GM18907 (cell line): Measurements from ENCODE around the gene CFAP44.
A peak's percentile ranks its signal among the peaks of the same experiment; 100 is the strongest.
"Not testable (repeated sequence)": the region's sequence is repeated elsewhere in the genome, so short reads cannot be mapped to it uniquely, and the experiment has no call there.

Experiments
- ATAC-seq: cut with Tn5 transposase; IDR thresholded peaks from one replicate; pipeline ENCODE4 v1.9.1; 2021; ENCODE audit warnings: mild to moderate bottlenecking, moderate library complexity; ENCODE audit not compliant: unreplicated experiment

CFAP44 gene, protein sequence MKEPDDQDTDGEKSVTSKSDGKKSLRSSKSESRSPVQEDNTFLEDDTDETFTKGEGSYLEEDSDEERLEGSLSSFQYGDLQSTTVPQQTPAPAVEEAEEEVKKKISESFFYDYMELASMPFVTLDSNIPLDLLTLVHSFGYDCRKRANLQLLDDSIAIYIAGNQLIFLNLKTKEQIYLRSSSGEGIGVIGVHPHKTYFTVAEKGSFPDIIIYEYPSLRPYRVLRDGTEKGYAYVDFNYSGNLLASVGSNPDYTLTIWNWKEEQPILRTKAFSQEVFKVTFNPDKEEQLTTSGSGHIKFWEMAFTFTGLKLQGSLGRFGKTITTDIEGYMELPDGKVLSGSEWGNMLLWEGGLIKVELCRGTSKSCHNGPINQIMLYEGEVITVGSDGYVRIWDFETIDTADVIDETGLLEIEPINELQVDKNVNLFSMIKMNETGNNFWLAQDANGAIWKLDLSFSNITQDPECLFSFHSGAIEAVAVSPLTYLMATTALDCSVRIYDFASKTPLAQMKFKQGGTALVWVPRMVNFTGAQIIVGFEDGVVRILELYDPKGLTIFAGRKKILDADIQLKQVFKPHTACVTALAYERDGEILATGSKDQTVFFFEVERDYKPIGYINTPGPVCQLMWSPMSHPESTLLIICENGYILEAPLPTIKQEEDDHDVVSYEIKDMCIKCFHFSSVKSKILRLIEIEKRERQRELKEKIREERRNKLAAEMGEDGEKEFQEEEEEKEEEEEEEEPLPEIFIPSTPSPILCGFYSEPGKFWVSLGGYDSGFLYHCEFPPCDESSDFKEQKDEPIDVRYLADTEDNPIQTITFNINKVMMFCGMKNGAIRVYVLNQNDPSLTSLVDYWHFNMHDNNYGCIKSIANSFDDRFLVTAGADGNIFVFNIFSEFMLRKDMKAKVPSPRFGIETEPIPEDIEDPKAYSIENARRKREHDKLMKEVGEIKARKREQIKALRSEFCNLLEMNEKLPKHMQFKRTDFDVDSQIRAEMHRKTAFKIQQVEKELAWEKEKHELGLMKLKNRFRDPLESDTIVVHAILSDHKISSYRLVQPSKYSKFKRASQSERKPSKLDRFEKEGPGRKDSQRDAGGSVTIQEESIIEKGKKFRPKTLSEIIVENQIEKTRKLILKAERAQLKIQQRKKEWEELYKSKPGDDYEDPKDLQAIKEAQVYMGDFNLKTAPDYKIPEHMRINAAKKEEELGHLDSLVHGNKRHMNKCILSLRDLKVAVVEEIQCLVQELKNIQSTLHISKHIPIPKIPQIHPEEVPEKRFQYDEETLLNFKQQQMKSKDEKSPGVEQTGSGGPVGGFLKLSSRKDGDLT (N-terminal part only)

DNA sequence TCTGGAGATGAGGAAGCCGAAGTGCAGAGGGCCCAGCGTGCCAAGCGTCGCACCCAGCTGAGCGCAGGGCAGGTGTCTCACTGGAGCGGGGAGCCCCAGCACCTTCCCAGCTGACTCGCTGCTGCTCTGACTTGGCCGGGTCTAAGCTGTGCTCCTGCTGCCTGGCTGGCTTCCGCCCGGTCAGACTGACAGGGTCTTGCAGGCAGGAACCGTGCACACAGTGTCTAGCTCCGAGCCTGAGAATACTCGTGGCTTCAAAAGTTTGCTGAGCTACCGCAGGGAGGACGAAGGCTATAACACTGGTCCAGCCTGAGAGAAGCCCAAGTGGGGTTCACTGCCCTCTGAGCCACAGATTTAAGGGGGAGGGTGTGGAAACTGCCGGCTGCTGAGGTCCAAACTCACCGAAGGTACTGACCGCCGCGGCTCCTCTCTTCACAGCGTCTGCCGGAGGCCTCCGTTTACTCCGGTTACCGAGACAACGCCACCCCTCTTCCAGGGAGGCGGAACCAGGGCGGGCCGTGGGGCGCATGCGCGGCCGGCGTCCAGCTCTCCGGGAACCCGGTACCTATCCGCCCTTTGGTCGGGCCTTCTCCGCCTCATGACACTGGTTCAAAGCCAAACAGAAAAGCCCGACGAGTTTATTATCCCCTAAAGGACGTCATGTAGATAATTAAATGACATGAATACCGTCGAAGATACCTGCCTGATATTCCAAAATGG lies at the start of gene CFAP44:
CFAP44 (minus strand) TSS at position 443 of the 720 bp plus-strand sequence. CDS start 7,829 bp downstream, outside the sequence.
- ATAC-seq: no peak

DNA sequence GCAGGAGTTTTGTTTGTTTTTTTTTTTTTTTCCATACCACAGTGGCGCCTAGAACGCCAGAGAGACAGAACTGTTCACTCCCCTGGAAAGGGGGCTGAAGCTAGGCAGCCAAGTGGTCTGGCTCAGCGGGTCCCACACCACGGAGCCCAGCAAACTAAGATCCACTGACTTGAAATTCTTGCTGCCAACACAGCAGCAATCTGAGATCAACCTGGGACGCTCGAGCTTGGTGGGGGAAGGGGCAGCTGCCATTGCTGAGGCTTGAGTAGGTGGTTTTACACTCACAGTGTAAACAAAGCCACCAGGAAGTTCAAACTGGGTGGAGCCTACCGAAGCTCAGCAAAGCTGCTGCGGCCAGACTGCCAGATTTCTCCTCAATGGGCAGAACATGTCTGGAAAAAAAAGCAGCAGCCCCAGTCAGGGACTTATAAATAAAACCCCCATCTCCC lies 43.9 kb upstream of the CFAP44 start:
- no peak for ATAC-seq

DNA sequence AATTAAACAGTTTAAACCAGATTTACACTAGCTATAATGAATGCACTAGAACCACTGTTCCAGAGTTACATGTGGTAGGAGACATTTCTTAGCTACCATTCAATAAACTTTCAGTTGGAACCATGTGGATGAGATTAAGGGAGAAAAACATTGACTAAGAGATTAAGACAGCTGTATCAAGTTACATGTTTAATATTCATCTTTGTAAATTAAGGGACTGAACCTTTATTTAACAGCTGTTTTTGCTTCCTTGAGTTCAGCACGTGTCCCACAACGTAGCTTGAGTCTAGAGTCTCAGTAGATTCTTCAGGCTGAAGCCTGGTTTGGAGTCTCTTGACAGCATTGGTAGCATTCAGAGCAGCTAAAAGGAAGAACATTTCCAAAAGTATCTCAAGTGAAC lies 27.2 kb upstream of the CFAP44 start:
- ATAC-seq: no peak

DNA sequence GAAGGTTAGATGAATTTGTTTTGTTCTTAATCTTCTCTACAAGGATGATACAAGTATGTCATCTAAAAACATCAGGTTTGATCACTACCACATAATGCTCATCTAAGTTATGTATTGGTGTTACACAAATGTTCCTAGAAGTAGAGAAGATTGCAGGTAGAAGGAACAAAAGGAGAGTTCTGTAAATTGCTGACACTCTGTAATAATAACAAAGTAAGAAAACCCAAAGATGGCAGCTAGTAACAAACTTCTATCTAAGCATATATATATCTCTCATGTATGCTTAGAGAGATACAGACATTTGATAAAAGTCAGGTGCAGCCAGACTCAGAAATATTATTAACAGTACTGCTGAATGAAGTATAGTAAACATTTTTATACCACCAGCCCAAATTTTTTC lies 20.2 kb upstream of the CFAP44 start:
- ATAC-seq: no peak

DNA sequence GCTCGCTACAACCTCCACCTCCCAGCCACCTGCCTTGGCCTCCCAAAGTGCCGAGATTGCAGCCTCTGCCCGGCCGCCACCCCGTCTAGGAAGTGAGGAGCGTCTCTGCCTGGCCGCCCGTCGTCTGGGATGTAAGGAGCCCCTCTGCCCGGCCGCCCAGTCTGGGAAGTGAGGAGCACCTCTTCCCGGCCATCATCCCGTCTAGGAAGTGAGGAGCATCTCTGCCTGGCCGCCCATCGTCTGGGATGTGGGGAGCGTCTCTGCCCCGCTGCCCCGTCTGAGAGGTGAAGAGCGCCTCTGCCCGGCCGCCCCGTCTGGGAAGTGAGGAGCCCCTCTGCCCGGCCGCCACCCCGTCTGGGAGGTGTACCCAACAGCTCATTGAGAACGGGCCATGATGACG lies 17.3 kb upstream of the CFAP44 start:
- not testable (repeated sequence) for ATAC-seq

DNA sequence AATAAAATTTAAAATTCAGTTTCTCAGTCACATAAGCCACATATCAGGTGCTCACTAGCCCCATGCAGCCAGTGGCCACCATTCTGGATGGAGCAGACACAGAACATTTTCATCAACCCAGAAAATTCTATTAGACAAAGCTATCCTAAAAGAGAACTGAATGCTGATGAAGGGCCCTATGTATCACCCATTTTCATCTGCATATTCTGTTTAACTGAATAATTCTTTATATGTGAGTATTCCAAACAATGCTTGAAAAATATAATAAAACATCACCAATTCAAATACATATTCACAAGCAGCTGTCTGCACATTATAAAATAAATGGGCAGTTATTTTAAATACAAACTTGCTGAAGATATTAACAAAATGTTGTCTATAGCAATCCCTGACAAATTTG lies 14.2 kb upstream of the CFAP44 start:
- ATAC-seq: no peak

DNA sequence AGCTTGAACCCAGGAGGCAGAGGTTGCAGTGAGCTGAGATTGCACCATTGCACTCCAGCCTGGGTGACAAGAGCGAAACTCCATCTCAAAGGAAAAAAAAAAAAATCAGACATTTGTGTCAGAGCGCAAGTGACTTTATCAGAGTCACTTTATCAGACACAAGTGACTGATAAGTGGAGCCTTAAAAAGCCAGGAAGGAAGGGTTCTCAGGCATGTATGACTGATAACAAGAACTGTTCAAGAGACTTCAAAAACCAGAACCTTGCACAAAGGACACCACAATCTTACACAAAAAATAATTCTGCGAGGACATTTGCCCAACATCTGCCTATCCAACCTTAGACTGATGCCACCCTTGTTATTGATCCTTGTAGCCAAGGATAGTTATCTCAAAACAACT lies 13.3 kb upstream of the CFAP44 start:
- no peak for ATAC-seq

DNA sequence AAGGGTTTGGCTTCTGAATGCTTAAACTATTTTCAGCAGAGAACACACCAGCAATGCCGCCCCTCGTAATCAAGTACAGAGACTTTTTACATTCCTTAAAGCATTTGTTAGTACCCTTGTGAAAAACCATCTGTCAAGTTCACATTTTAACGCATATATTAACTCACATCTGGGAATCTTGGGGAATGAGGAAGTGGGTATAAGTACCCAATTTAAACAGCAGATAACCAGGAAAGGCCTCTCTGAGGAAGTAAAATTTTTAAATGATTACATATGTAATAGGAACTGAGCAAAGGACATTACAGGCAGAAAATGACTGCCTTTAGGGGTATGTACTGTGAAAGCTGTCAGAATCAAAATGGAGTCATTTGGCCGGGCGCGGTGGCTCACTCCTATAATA lies 12.8 kb upstream of the CFAP44 start:
- ATAC-seq: no peak

DNA sequence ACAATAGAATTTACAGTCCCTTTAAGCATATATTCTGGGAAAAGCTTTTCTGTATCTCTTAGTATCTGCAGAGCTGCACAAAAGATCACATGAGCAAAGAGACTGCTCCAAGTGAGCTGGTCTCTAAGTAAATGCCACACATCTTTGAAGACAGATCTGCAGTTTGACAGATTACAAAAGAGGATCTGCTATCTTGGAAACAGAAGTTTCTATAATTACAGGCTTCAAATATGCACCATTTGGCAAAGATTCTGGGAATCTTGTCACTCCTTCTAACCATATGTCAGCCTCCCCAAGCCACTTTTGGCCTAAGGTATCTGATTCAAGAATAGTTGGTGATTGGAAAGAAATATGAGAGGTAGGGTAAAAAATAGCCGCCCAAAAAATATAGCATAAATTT lies 9.6 kb upstream of the CFAP44 start:
- no peak for ATAC-seq

DNA sequence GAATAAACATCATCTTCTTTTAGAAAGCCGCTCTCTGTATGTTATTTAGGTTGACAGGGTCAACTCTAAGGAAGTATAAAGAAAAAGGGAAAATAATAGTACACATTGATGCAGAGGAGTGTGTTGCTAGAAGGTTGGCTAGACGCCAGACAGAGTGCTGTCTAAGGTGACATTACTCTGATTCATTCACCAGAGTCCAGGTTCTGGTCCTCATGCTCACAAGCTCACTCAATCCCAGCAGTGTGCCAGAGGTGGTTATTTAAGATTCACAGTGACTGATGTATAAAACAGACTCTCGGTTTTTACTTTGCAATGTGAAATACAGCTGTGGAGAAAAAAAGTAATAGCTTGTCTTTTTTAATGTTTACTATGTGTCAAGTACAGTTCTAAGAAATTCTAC lies 1.7 kb downstream of the CFAP44 start:
- no peak for ATAC-seq

DNA sequence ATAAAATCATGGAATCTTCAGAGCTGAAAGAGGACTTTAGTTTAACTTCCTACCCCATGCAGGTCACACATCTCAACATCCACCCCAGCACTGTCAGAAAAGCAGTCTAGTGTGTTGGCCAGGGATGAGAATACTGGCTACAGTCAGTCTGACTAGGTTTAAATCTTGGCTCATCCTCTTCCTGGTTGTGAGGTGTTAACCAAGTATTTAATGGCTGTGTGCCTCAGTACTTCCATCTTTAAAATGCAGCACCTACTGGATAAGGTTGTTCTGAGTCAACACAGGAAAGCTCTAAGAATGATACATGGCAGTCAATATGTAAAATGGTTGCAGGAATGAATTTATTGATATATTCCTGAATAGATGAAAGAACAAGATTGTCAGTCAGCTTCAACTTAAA lies 3.1 kb downstream of the CFAP44 start:
- ATAC-seq: no peak

DNA sequence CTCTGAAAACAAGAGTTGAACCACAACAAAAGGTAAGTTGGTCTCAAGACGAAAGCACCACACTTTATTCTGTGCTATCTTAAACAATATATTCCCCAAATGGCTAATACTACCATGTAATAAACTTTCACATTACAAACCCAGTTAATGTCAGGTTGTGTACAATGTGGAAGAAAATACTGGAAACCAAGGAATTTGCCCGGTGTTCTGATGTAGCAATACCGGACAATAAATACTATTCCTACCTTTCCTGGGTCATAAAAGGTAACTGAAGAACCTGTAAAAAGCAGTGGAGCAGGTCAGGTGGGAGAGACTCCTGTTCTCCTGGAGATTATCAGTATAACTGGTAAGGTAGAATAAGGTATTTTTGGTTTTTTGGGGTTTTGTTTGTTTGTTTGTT lies 3.9 kb downstream of the CFAP44 start:
- no peak for ATAC-seq

DNA sequence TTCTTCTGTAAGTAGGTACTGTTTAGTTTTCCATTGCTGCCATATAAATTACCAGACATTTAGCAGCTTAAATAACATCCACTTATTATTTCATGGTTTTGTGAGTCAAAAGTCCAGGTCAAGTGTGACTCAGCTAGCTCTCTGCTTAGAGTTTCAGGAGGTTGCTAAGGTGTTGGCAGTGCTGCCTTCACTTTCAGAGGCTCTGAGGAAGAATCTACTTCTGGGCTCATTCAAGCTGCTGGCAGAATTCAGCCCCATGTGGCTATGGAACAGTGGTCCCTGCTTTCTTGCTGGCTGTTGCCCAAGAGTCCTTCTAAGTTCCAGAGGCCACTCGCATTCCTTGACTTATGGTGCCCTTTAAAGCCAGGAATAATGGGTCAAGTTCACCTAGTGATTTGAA lies 4.5 kb downstream of the CFAP44 start:
- peak; percentile 53 for ATAC-seq

DNA sequence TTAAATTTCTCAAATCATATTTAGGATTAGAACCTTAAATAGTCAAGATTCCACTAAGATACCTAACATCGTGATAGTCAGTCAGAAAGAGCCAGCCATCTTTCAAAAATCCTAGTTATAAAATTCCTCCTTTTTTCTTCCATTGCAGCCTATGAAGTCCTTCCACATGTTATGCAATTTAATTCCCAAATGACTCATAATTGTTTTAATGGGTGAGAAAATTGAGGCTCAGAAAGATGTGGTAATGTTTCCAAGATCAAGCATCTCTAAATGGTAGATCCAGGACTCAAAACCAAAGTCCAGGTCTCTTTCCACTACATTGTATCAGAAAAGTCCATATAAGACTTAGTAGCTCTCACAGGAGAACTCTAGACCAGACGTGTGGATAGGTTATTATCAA lies 9.5 kb downstream of the CFAP44 start:
- no peak for ATAC-seq

DNA sequence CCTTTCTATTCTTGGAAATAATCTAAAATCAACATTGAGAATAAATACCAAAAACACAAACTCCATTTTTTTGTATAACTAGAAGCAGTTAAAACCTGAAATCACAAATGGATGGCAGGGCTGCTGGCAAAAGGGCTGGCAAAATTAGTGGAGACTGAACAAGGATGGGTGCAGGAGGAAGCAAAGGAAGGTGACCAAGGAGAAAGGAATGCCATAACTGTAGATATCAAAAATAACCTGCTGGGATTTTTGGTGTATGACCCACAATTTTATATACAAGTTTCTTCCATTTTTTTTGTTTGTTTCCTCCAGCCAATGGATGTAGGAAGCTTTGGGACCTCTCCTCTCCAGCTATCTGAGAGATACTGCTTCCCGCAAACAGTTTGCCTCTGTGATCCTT lies 12.7 kb downstream of the CFAP44 start:
- no peak for ATAC-seq

DNA sequence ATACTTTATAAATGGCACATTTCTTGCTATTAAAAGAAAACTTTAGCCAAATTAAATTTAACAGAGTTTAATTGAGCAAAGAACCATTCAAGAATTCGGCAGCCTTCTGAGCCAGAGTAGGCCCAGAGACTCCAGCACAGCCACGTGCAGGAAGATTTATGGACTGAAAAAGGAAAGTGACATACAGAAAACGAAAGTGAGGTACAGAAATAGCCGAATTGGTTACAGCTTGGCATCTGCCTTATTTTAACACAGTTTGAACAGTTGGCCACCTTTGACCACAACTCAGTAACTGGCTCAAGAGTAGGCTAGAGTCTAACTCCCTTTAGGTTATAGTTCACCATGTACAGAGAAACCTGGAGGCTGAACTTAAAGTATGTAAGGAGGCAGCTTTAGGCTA lies 17.6 kb downstream of the CFAP44 start:
- ATAC-seq: peak; percentile 71

DNA sequence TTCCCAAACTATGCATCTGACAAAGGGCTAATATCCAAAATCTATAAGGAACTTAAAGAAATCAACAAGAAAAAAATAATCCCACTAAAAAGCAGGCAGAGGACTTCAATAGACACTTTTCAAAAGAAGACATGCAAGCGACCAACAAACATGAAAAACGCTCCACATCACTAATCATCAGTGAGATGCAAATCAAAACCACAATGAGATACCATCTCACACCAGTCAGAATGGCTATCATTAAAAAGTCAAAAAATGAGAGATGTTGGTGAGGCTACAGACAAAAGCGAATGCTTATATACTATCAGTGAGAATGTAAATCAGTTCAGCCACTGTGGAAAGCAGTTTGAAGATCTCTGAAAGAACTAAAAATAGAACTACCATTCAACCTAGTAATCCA lies 20.2 kb downstream of the CFAP44 start:
- peak; percentile 49 for ATAC-seq

DNA sequence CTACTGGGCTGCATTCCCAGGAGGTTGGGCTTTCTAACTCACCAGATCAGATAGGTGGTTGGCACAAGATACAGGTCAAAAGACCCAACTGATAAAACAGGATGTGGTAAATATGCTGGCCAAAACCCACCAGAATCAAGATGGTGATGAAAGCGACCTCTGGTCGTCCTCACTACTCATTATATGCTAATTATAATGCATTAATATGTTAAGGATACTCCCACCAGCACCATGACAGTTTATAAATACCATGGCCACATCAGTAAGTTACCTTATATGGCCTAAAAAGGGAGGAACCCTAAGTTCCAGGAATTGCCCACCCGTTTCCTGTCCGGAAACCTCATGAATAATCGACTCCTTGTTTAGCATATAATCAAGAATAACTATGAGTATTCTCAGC lies 31.6 kb downstream of the CFAP44 start:
- ATAC-seq: no peak

DNA sequence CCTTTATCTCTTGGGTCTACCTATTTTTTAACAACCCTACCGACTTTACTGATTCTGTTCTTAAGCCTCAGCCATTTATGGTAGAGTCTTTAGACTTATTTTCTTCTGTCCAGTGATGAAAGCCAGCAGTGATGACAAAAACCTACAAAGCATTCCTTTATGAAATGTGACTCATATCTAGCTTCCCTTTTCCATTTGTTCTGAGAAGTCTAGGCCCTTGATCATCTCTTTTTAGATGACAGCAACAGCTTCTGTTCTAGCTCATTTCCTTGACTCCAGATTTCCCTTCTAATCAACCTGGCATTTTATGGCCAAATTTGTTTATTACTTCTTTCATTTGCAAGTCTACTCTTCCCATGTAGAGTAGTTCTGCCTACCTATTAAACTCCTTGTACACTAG lies 36.1 kb downstream of the CFAP44 start:
- ATAC-seq: no peak

DNA sequence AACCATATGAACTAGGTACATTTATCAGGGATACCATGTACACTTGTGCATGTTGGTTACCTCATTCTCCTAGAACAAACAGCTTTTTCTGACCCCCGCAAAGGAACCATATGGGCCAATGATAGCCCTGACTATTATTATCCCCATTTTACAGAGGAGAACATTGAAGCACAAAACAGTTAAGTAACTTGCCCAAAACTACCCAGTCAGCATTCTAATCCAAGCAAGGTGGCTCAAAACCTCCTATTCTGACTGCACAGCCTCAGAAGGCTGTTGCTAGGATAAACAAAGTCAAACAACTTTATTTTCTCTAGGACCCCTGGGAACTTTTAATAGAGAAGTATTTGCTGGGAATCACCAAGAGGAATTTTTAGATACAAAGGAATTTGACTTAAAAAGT lies 36.7 kb downstream of the CFAP44 start:
- ATAC-seq: no peak
